ENCODE results near the gene PSME1. TPM values are rescaled to one million over a fixed set of nuclear protein-coding genes. Genes with fewer than 3 reads are reported as not detected.
A peak's percentile ranks its signal among the peaks of the same experiment; 100 is the strongest.

PSME1 gene
- total and polyA plus RNA-seq, 10 of the 15 experiments (the other 5 are each of a cell fraction or from before 2014, with no cell fraction given): 250 to 1,378 (median 412) TPM

- no peak for TF ChIP-seq BRCA1 (IDR thresholded peaks at IDR 0.05; ENCODE audit: low read depth, low read length)
- peak; percentile 95 for TF ChIP-seq MAX (IDR thresholded peaks at IDR 0.05; ENCODE audit: low read depth, low read length)
- TF ChIP-seq ZSCAN29 (IDR thresholded peaks at IDR 0.05): no peak
- TF ChIP-seq USF1 (IDR thresholded peaks at IDR 0.05; ENCODE audit: borderline replicate concordance, extremely low read length, insufficient read depth, low read depth, low read length): peak; percentile 96
- TF ChIP-seq STAT1 (conservative IDR thresholded peaks at IDR 0.05): no peak; the same call in 1 of the 2 replicates
- TF ChIP-seq NBN (IDR thresholded peaks at IDR 0.05): peak; percentile 86
- 0 out of 2 replicates have a peak, but pooled peaks have one; percentile 16 for TF ChIP-seq TCF3 (IDR thresholded peaks at IDR 0.05; ENCODE audit: borderline replicate concordance, insufficient read depth, low read depth, low read length)
- TF ChIP-seq STAT3 (IDR thresholded peaks at IDR 0.05; ENCODE audit: low read depth, low read length): peak; percentile 62; the same call in 1 of the 2 replicates
- no peak for TF ChIP-seq HSF1 (IDR thresholded peaks at IDR 0.05; ENCODE audit: low read depth, low read length)
- TF ChIP-seq ZBTB4 (CRISPR knock-in tag; IDR thresholded peaks at IDR 0.05): 0 out of 2 replicates have a peak, but pooled peaks have one; percentile 57
- no peak for TF ChIP-seq SUPT20H (IDR thresholded peaks at IDR 0.05; ENCODE audit: borderline replicate concordance, control insufficient read depth, low read depth, low read length)
- peak; percentile 37 for TF ChIP-seq PKNOX1 (IDR thresholded peaks at IDR 0.05)
- no peak for TF ChIP-seq CHD4 (IDR thresholded peaks at IDR 0.05)
- TF ChIP-seq MTA3 (IDR thresholded peaks at IDR 0.05; ENCODE audit: borderline replicate concordance, low read length): 0 out of 2 replicates have a peak, but pooled peaks have one; percentile 78
- no peak for TF ChIP-seq MYB (IDR thresholded peaks at IDR 0.05; ENCODE audit: borderline replicate concordance, low read depth, low read length)
- peak; percentile 57; the same call in 1 of the 2 replicates for TF ChIP-seq RUNX3 (IDR thresholded peaks at IDR 0.05; ENCODE audit: low read length)
- TF ChIP-seq ESRRA (IDR thresholded peaks at IDR 0.05; ENCODE audit: low read length): 0 out of 2 replicates have a peak, but pooled peaks have one; percentile 35
- no peak for TF ChIP-seq NFYA (IDR thresholded peaks at IDR 0.05; ENCODE audit: borderline replicate concordance, low read depth, low read length)
- peak; percentile 53 for TF ChIP-seq RELB (IDR thresholded peaks at IDR 0.05; ENCODE audit: low read depth)
- TF ChIP-seq SIN3A (IDR thresholded peaks at IDR 0.05; ENCODE audit: low read depth, low read length): no peak
- TF ChIP-seq SMARCA5 (IDR thresholded peaks at IDR 0.05): peak; percentile 17; the same call in 1 of the 2 replicates
Measured at GRCh38 chr14:24095271-24096068, 40.5 kb upstream of the PSME1 start (continued).
